ENCODE results near the gene NAA15.
"Not testable (repeated sequence)": the region's sequence is repeated elsewhere in the genome, so short reads cannot be mapped to it uniquely, and the experiment has no call there.

Gene NAA15

GRCh38 chr4:139299536-139299935 is 1.8 kb upstream of the NAA15 start:
- DNase-seq, result no peak

DNA sequence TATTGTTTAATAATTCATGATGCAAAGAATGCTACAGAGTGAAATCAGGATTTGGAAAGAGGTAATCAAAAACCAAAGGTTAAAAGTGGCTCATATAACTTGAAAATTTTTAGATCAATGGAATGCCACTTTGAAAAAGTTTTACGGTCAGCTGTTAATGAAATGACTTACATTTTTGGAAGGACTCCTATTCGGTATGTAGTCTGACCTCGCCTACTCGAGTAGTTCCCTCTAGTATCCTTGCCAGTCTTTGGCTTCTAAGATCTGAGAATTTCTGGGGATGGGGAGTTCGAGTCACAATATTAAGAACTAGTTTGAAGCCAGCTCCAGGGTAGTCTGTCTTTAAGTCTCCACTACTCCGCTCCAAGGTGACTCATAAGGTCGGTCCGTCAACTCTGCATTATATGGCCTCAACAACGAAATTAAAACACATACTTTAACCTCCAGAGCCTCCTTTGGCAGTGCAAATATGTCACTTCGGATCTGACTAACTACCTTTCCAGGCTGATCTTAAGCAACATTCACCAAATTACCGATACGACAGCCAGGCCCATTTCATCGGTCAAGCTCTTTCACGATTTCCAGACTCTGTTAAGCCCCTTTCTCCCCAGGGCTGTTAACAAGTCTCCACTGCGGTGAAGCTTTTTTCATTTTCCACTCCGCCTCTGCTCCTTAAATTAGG is 733 bp upstream of the NAA15 start:
- DNase-seq, result peak; percentile 37

DNA sequence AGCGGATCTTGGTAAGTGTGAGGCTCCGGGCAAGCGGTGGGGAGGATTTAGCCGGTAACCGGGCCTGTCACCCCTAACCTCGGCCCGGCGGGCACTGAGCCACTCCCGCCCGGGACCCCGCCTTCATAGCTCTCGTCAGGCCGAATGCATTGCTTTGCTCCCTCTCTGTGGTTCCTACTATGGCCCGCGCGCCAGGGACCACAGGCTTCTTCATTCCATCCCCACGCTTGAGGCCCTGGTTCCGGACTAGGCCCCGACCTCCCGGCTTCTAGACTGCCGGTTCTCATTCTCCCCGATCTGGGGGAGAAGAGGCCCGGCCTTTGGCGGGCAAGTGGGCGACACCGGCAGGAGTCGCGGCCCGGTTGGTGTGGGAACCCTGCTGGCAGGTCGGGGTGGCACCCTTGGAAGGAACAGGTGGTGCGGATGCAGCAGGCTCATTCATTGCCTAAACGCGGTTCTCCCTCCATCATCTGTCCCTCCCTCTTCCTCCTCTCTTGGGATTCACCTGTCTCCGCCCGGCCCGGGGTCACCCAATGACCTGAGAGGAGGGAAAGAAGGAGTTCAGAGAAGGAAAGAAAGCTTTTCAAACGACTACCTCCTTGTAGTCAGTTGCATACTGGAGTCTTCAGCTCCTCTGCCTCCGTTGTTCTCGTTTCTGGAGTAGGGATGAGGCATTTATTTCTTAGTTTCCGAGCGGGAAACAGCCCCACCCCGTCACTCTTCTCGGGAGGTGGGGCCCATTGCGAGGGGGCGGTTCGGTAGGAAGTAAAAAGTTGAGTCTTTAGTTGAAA is 711 bp downstream of the NAA15 start, which contains the start of gene NDUFC1:
Gene NDUFC1 (minus strand): TSS at position 657 of the 791 bp plus-strand sequence. CDS start 6,679 bp downstream, outside the sequence.
- no peak for DNase-seq

GRCh38 chr4:139304920-139305319 is 3.6 kb downstream of the NAA15 start:
- no peak for DNase-seq

DNA sequence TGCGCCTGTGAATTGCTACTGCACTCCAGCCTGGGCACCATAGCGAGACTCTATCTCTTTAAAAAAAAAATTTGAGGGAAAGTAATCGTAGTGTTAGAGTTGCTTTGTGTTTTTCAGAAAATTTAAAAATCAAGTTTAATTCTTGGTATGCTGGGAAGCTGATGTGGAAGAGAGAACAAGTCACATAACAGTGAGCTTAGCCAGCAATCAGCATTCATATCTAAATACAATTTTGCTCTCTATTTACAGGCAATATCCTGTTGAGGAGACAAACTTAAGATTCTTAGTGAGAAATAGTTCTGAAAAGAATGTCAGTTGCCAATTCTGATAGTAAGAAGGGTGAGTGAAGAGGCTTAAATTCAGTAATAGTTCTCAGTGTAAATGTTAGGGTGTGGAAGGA is 10.6 kb downstream of the NAA15 start:
- DNase-seq, result no peak

GRCh38 chr4:139312552-139313332 is 11.4 kb downstream of the NAA15 start:
- DNase-seq, result no peak

DNA sequence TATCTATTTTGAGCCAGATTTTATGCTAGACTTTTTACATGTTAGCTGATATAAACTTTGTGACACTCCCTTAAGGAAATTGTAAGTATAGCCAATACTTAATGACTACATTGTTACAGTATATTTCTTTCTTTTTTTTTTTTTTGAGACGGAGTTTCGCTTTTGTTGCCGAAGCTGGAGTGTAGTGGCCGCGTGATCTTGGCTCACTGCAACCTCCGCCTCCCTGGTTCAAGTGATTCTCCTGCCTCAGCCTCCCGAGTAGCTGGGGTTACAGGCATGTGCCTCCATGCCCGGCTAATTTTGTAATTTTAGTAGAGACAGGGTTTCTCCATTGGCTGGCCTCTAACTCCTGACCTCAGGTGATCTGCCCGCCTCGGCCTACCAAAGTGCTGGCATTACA is 12.1 kb downstream of the NAA15 start:
- not testable (repeated sequence) for DNase-seq

DNA sequence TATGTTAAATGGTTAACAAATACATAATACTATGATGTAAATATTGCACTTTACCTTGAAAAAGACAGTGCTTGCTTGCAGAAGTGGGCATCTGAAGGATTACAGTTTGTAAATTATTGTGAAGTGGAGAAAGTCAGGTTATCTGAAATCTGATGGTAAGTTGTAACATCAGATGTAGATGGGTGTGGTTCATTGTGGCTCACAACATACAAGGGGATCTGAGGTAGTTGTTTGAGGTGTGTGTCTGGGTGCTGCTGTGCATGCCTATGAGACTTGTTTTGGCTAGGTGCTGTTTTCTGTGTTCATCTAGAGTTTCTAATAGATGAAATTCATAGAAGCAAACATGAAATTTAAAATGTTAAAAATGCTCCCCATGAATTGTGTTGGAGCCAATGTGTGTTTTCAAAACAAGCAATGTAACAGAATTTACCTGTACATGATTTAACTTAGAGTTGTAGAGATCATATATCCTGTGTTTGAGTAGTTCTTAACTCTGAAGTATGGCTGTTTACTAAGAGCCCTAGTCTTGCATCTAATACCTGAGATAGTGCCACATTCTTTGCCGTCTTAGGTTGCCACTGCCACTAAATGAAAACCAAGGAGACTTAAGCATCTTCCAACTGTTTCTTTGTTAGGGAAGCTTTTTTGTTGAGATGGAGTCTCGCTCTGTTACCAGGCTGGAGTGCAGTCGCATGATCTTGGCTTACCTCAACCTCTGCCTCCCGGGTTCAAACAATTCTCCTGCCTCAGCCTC is 12.9 kb downstream of the NAA15 start:
- no peak for DNase-seq

DNA sequence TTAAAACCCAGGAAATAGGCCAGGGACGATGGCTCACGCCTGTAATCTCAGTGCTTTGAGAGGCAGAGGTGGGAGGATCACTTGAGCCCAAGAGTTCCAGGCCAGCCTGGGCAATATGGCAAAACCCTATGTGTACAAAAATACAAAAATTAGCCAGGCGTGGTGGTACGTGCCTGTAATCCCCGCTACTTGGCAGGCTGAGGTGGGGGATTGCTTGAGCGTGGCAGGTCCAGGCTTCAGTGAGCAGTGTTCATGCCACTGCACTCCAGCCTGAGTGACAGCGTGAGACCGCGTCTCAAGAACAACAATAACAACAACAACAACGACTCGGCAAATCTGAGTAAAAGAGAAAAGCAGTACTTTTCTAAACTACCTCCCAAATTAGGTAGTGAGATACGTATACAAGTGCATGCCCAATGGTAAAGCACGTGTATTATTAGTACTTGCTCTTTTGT is 13.9 kb downstream of the NAA15 start:
- no peak for DNase-seq

GRCh38 chr4:139316733-139317132 is 15.4 kb downstream of the NAA15 start:
- no peak for DNase-seq

GRCh38 chr4:139317635-139318034 is 16.3 kb downstream of the NAA15 start:
- no peak for DNase-seq

DNA sequence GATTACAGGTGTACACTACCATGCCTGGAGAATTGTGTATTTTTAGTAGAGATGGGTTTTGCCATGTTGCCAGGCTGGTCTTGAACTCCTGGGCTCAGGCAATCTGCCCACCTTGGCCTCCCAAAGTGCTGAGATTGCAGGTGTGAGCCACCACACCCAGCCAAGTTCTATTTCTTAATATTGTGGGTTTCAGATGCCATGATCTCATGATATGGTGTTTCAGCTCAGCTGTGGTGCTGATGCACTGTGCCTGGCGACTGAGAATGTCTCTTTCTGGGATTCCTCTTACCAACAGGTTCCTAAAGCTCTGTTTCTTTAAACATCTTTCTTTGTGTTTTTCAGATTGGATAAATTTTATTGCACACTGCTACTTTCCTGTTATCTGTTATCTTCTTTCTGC is 18.3 kb downstream of the NAA15 start:
- DNase-seq, result no peak

- not testable (repeated sequence) for DNase-seq
These were observed 20.8 kb downstream of the NAA15 start for GRCh38 chr4:139322070-139322469.

GRCh38 chr4:139322541-139322940 is 21.2 kb downstream of the NAA15 start:
- not testable (repeated sequence) for DNase-seq

DNA sequence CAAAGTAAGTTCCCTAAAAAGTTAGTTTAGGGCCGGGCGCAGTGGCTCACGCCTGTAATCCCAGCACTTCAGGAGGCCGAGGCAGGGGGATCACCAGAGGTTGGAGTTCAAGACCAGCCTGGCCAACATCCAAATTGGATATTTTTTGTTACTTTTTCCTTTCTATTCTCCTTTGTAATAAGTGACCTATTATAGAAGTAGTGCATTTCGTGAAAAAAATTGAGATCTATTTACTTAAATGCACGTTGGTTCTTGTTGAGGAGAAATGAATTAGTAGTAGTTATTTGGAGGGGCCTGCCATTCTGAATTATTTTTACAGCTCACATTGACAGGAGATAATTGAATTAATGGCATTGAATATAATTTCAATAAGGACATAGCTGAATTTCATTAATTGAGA is 23.3 kb downstream of the NAA15 start:
- no peak for DNase-seq

- DNase-seq, result no peak
These were observed 28.4 kb downstream of the NAA15 start for GRCh38 chr4:139329665-139330200.

- no peak for DNase-seq
These were observed 29.0 kb downstream of the NAA15 start for GRCh38 chr4:139330283-139330682.

DNA sequence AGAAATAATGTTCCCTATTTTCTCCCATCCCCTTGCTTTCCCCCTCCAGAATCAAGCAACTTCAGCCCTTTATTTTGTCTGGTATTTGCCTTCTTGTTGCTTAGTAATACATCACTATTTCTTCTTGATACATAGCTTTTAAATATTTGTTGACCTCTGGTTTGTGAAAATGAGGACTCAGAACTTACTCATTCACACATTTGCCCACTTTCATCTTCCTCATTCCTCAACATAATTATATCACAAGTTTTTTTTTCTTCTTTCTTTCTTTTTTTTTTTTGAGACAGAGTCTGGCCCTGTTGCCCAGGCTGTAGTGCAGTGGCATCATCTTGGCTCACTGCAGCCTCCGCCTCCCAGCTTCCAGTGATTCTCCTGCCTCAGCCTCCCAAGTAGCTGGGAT is 29.9 kb downstream of the NAA15 start:
- no peak for DNase-seq

DNA sequence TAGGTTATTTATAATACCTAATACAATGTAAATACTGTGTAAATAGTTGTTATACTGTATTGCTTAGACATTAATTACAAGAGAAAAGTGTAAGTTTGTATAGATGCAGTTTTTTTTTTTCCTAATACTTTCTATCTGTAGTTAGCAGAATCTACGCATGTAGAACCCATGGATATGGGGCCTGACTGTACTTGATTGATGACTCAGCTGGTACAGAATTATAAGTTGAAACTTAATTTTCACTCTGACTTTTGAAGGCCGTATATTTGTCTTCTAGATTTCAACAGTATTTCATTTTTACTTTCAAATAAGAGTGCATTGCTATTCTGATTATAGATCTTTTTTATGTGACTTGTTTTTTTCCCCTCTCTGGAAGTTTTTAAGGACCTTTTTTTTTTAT is 31.7 kb downstream of the NAA15 start:
- DNase-seq, result no peak

DNA sequence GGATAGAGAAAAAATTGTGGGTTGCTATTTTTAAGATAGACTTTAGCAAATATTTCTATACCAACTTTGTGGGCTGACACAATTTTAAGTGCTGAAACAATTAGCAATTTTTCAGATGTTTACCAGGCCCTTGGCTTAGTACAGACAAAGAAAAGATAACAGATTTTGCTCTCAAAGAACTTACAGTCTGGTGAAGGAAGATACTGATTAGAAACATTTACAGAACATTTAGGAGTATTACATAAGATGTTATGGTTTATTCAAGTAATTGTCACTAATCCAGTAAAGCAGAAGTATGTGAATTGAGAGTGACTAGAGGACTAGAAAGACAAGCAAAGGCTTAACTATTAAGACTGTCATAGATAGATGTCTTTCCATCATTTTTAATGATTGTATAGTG is 36.3 kb downstream of the NAA15 start:
- no peak for DNase-seq

GRCh38 chr4:139361301-139361700 is 60.0 kb downstream of the NAA15 start:
- DNase-seq, result no peak

DNA sequence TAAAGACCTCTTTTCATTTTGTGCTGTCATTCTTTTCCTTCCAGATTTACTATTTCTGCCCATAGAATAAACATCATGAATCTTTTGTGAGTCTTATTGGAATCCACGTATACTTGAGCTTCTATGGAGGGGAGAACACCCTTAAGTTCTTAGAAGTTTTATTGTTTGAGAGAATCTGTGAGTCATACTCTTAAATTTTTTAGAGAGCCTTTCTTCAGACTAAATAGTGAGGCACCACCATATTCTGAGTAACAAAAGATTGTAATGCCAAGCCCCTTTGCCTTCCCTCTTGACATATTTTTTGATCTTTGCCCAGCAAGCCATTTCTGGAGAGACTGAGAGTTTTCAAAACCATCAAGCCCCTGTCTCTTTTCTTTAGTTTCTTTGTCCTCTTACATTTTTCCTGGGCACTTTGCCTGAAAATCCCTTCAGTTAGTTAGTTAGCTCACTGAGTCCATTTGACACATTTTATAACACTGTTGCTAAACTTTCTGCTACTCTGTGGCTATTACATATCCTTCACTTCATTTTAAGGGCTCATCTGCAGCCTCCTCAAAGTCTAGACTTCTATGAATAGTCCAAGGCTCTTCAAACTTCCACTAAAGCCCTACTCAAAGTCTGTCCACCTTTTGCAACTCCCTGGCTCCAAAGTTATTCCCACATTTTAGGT is 66.3 kb downstream of the NAA15 start:
- no peak for DNase-seq

Measured in amniotic stem cell (primary cell).